Measurements from ENCODE around the gene ZNF595. TPM values are rescaled to one million over a fixed set of nuclear protein-coding genes. Genes with fewer than 3 reads are reported as not detected.
"Not testable (repeated sequence)": the region's sequence is repeated elsewhere in the genome, so short reads cannot be mapped to it uniquely, and the experiment has no call there.

The ZNF595 gene
- total RNA-seq, 2 experiments from 2014 or later, result 1.6 to 1.9 TPM

GRCh38 chr4:51655-52277 is 1.4 kb upstream of the ZNF595 start:
- CTCF ChIA-PET (ENCODE audit: unreplicated experiment), result interaction anchor here (1.0 kb wide), 1 partner anchor 9 kb away, joined by 8 read pairs; no protein-coding TSS in a partner anchor
- H3K36me3 ChIP-seq (ENCODE audit: insufficient read depth, low read length); H3K9me3 ChIP-seq (ENCODE audit: low read length); intact Hi-C loops (cut with micrococcal nuclease; ENCODE audit: unreplicated experiment); H3K79me2 ChIP-seq (ENCODE audit: insufficient read depth, low read depth, low read length); H2AFZ ChIP-seq (ENCODE audit: low read length); H3K9me2 ChIP-seq (ENCODE audit: insufficient read depth, low read length); H4K20me1 ChIP-seq (ENCODE audit: insufficient read depth, low read length); DNase-seq (ENCODE audit: low spot score); BruUV-seq (replicated peaks): not testable (repeated sequence)
- POLR2A ChIA-PET, result interaction anchor here (0.9 to 15.6 kb wide), 6 partner anchors 9 to 23 kb away, joined by 3 to 359 read pairs (median 5); no protein-coding TSS in a partner anchor
- peak overlapping the region; percentile 79 for H3K27ac ChIP-seq (ENCODE audit: low read depth, low read length, poor library complexity, severe bottlenecking)
- peak overlapping the region; percentile 45 for H3K4me3 ChIP-seq (ENCODE audit: low read depth, low read length, poor library complexity, severe bottlenecking)
- peaks cover 16% of the 10 kb centered on the region for H3K4me1 ChIP-seq (ENCODE audit: insufficient read depth, low read length, poor library complexity, severe bottlenecking)
- 0 out of 2 replicates have a peak overlapping the region, but pooled peaks have one; percentile 43 for H3K4me2 ChIP-seq (ENCODE audit: low read length)

DNA sequence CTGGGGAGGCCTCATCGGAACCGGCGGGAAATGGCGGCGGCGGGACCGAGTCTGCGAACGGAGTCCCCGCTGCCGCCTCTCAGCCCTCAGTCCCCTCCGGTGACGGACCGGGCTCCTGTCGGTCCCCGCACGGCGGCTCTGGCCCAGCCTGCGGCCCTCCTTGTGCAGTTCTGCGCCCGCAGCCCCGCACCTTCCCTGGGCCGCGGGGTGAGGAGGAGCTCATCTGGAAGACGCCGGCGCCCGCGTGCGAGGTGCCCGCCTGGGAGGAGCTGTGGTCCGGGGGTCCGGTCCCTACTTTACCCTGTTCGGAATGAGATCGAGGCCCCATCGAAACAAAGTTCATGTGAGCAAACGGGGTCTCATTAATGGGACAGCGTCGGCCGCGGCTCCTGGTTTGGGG is 400 bp downstream of the ZNF595 start:
- ChIA-PET POLR2A (interaction anchor here (0.8 to 15.6 kb wide), 3 partner anchors 8 to 16 kb away, joined by 3 to 359 read pairs (median 297); no protein-coding TSS in a partner anchor), CTCF (ENCODE audit: unreplicated experiment) (interaction anchor here (0.9 kb wide), 1 partner anchor 17 kb away, joined by 3 read pairs; no protein-coding TSS in a partner anchor)
- not testable (repeated sequence) for H3K4me3 ChIP-seq (ENCODE audit: low read depth, low read length, poor library complexity, severe bottlenecking)

DNA sequence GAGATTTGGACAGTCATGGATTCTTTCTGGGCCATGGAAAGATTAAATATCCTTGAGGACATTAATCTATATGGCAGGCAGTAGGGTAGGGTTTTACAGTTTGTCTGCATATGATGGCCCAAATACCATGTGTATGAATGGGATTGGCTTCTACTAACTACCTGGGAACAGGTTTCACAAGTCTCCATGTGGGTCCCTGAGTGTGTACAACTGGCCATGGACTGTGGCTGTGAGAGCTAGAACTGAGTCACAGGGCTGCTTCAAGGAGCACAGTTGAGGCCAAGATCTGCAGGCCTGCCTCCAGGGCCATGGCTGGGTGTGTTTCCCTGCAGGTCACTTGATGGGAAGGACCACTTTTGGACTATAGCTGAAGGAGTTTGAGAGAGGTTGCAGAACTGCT is 11.6 kb downstream of the ZNF595 start:
- BruUV-seq (replicated peaks); H3K4me2 ChIP-seq (ENCODE audit: low read length); H3K4me1 ChIP-seq (ENCODE audit: insufficient read depth, low read length, poor library complexity, severe bottlenecking); H2AFZ ChIP-seq (ENCODE audit: low read length); H3K36me3 ChIP-seq (ENCODE audit: insufficient read depth, low read length); H4K20me1 ChIP-seq (ENCODE audit: insufficient read depth, low read length); H3K79me2 ChIP-seq (ENCODE audit: insufficient read depth, low read depth, low read length); H3K9me2 ChIP-seq (ENCODE audit: insufficient read depth, low read length); H3K4me3 ChIP-seq (ENCODE audit: low read depth, low read length, poor library complexity, severe bottlenecking); intact Hi-C loops (cut with micrococcal nuclease; ENCODE audit: unreplicated experiment); CTCF ChIA-PET (ENCODE audit: unreplicated experiment); H3K27ac ChIP-seq (ENCODE audit: low read depth, low read length, poor library complexity, severe bottlenecking); DNase-seq (ENCODE audit: low spot score): not testable (repeated sequence)
- H3K9me3 ChIP-seq (ENCODE audit: low read length), result peaks cover 12% of the 10 kb centered on the region; the same call in 1 of the 2 replicates
- POLR2A ChIA-PET, result interaction anchor here (0.8 to 1.6 kb wide), 4 partner anchors 9 to 22 kb away, joined by 3 to 9 read pairs (median 4); no protein-coding TSS in a partner anchor

More for the DNA sequence above, 400 bp downstream of the ZNF595 start:
- BruUV-seq (replicated peaks); H2AFZ ChIP-seq (ENCODE audit: low read length); H4K20me1 ChIP-seq (ENCODE audit: insufficient read depth, low read length); intact Hi-C loops (cut with micrococcal nuclease; ENCODE audit: unreplicated experiment); H3K36me3 ChIP-seq (ENCODE audit: insufficient read depth, low read length); H3K9me3 ChIP-seq (ENCODE audit: low read length); DNase-seq (ENCODE audit: low spot score); H3K79me2 ChIP-seq (ENCODE audit: insufficient read depth, low read depth, low read length); H3K4me2 ChIP-seq (ENCODE audit: low read length); H3K27ac ChIP-seq (ENCODE audit: low read depth, low read length, poor library complexity, severe bottlenecking); H3K9me2 ChIP-seq (ENCODE audit: insufficient read depth, low read length): not testable (repeated sequence)
- peaks cover 19% of the 10 kb centered on the region for H3K4me1 ChIP-seq (ENCODE audit: insufficient read depth, low read length, poor library complexity, severe bottlenecking)

DNA sequence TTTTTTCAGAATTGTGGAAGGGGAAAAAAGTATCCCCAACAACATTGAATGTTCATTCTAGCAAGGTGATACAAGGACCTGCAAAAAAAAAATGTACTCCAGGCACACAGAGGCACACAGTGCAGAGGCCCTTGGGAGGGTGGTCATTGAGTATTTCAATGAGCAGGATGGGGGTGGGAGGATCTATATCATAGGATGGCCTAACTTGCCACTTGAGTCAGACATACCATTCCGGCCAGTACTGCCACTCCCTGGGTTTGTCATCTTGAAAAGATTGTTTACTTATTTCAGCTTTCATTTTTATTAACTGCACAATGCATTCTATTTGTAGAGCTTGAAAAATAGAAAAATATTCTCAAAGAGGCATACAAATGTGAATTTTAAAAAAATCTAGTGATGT is 18.7 kb downstream of the ZNF595 start:
- intact Hi-C loops (cut with micrococcal nuclease; ENCODE audit: unreplicated experiment), result no loop called here
- no peaks in the 10 kb centered on the region for H3K79me2 ChIP-seq (ENCODE audit: insufficient read depth, low read depth, low read length)
- ChIA-PET POLR2A (no interaction called here), CTCF (ENCODE audit: unreplicated experiment) (no interaction called here)
- no peak overlapping the region for H3K27ac ChIP-seq (ENCODE audit: low read depth, low read length, poor library complexity, severe bottlenecking)
- no peak for DNase-seq (ENCODE audit: low spot score)
- no peaks in the 10 kb centered on the region for H3K36me3 ChIP-seq (ENCODE audit: insufficient read depth, low read length)
- H3K4me1 ChIP-seq (ENCODE audit: insufficient read depth, low read length, poor library complexity, severe bottlenecking), result no peaks in the 10 kb centered on the region
- no peak overlapping the region for H3K4me3 ChIP-seq (ENCODE audit: low read depth, low read length, poor library complexity, severe bottlenecking)
- H2AFZ ChIP-seq (ENCODE audit: low read length), result no peak overlapping the region
- no peaks in the 10 kb centered on the region for H3K9me2 ChIP-seq (ENCODE audit: insufficient read depth, low read length)
- no peaks in the 10 kb centered on the region for H4K20me1 ChIP-seq (ENCODE audit: insufficient read depth, low read length)
- no TSS peak for BruUV-seq (replicated peaks)
- TF ChIP-seq EZH2phosphoT487 (IDR thresholded peaks at IDR 0.05; ENCODE audit: borderline replicate concordance, low read depth, low read length), result no peak
- no peak for TF ChIP-seq CTCF (conservative IDR thresholded peaks at IDR 0.05; ENCODE audit: low read length)
- peaks cover 28% of the 10 kb centered on the region for H3K9me3 ChIP-seq (ENCODE audit: low read length)
- H3K4me2 ChIP-seq (ENCODE audit: low read length), result no peak overlapping the region

All from OCI-LY7 (cell line).